Hematopoietic multipotent progenitor cell treated with erythropoietin and hydrocortisone succinate and interleukin-3 and kit ligand, for 8 days (in vitro differentiated cells): ENCODE data around the gene RTP4.
"Not testable (repeated sequence)": the region's sequence is repeated elsewhere in the genome, so short reads cannot be mapped to it uniquely, and the experiment has no call there.

ENCODE experiments used
- DNase-seq: peaks from one replicate; pipeline ENCODE4 v3.0.0-alpha.2; 2015

RTP4 gene

GRCh38 chr3:187370051-187370450, 1.9 kb downstream of the RTP4 start:
- no peak for DNase-seq

DNA sequence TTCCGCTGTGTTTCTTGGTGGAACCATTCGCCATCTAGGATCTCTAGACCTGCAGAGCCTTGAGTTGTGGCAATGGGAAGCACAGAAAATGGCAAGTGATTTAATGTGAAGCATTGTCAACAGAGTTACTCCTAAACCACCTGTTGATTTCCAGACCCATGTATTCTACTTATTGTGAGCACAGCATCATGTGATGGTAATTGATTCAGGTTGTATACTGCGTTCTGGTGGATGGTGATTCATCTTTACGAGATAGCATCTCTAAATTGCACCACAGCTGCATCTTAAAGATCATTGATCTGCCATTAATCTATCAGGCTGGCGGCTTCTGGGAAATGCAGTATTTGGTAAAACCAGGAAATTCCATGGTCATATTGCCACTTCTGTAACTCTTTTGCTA, 7.4 kb downstream of the RTP4 start:
- DNase-seq, result no peak

GRCh38 chr3:187377842-187378241, 9.7 kb downstream of the RTP4 start:
- DNase-seq, result no peak

GRCh38 chr3:187382609-187383151, 14.5 kb downstream of the RTP4 start:
- DNase-seq, result no peak

DNA sequence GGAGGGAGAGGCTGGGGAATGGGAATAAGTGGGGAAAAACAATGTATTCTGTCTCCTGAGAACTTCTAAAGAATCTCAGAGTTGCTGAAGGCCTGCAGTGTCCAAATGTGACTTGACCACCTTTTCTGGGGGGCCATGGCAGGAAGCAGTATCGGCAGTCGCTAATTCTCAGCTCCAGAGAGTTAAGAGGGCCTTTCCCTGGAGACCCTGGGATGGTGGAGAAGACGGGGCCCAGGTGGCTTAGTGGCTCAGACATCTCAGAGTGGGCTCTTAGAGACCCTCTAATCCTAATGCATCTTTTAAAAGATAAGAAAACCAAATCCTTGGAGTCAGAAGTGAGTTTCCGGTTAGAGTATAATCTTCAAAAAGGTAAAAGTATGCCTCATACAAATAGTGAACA, 15.1 kb downstream of the RTP4 start:
- no peak for DNase-seq

DNA sequence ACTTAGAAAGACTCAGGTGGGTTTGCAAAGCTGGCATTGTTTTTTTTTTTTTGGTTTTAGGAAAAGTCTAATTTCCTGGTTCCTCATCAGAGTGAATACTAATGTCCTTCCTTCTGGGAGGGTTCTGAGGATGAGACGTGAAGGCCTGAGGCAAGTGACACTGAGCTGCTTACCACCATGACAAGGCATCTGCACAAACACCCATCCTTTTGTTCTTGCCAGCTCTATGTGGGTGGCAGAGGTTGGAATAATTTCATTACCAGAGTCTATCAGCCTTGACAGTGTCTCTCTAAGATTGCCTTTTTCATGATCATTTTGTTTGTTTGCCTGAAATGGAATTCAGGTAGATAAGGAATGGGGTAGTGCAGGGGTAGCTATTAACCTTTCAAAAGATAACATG, 17.1 kb downstream of the RTP4 start:
- no peak for DNase-seq

- DNase-seq, result no peak
Measured at GRCh38 chr3:187396661-187397060, 28.5 kb downstream of the RTP4 start.

GRCh38 chr3:187398955-187399354, 30.8 kb downstream of the RTP4 start:
- DNase-seq, result no peak

DNA sequence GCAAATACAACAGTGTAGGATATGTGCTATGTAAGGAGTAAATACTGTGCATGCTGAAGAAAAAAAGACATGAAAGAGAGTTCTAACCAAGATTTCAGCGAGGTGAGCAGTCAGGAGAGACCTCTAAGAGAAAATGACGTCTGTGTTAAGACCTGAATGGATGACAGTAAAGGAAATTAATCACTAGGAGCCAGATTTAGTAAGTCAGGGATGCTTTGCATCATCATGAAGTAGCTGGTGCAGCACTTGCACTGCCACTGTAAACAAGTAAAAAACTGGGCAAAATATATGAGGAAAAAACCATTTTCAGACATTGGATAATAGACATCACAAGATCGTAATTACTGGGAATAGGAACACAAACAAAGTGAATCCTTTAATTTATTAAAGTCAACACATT, 32.6 kb downstream of the RTP4 start:
- no peak for DNase-seq

GRCh38 chr3:187401856-187402255, 33.7 kb downstream of the RTP4 start:
- no peak for DNase-seq

DNA sequence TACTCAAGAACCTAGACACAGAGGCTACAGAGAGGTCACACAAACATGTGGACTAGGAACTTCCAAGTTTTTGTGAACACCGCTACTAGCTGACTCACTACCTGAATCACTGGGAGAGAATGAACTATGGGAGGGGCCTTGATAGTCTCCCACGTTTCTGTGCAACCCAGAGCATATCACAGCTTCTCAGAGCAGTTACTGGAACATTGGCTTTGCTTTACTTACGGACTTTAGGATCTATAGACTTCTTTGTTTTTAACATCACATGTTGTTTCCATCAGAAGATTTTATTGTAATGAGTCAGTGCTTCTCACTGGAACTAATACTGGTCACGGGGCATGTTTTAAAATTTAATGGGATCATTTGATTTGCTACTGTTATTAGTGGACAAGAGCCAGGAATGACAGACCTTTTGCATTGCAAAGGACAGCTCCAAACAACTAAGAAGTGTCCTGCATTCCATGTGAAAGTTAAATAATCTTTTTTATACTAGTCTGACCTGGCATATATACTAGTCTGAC, 35.6 kb downstream of the RTP4 start:
- DNase-seq, result no peak

DNA sequence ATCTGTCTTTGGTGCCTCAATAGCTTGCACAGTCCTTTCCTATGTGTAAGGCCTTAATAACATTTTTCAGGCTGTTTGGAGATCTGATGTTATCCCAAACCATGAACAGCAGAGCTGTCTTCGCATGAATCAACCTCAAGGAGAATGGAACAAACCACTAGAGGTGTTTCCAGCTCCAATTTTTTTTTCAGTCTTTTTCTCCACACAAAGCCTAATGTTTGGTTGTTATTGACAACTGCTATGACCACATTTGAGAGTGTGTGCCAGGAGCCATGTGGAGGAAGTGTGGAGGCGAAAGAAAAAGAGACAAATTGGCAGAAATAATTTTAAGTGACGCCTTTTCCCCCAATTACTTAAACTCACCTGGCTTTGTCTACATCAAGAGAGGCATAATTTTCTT, 38.7 kb downstream of the RTP4 start:
- no peak for DNase-seq

DNA sequence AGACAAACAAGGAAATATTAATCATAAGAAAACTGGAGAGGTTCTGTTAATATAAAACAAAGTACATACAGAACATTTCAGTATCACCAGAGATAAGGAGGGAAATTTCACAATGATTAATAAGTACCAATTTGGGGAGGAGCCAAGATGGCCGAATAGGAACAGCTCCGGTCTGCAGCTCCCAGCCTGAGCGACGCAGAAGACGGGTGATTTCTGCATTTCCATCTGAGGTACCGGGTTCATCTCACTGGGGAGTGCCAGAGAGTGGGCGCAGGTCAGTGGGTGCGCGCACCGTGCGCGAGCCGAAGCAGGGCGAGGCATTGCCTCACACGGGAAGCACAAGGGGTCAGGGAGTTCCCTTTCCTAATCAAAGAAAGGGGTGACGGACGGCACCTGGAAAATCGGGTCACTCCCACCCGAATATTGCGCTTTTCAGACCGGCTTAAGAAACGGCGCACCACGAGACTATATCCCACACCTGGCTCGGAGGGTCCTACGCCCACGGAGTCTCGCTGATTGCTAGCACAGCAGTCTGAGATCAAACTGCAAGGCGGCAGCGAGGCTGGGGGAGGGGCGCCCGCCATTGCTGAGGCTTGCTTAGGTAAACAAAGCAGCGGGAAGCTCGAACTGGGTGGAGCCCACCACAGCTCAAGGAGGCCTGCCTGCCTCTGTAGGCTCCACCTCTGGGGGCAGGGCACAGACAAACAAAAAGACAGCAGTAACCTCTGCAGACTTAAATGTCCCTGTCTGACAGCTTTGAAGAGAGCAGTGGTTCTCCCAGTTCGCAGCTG, 44.0 kb downstream of the RTP4 start:
- DNase-seq, result not testable (repeated sequence)
